SK-N-SH (cell line): ENCODE measurements around the gene EHD2. TPM values are rescaled to one million over a fixed set of nuclear protein-coding genes. Genes with fewer than 3 reads are reported as not detected.

ENCODE experiments used
- CTCF ChIA-PET: fragments of 300-600, 350-600 bp; formaldehyde crosslinking; extraction: SDS; loops from one replicate; lab custom pipeline; 2021; lab: Yijun Ruan, JAX
- POLR2A ChIA-PET: fragments of 350-600 bp; sonication (Branson Sonifier 250); formaldehyde crosslinking; extraction: SDS; loops from one replicate; lab custom pipeline; 2020; ENCODE audit warnings: antibody characterized with exemption, inconsistent platforms; lab: Yijun Ruan, JAX
- DNase-seq: peaks from one replicate; pipeline ENCODE4 v3.0.0; 2012
- H2AFZ ChIP-seq: fragments of 200-600 bp; sonication (generic); 2 replicates; pipeline ENCODE4 v1.8.1; 2016; ENCODE audit warnings: antibody characterized with exemption, mild to moderate bottlenecking, low read depth
- H3F3A ChIP-seq: fragments of 200-600 bp; sonication (generic); replicated peaks from 2 replicates; pipeline ENCODE3; 2016; ENCODE audit warnings: antibody characterized with exemption, mild to moderate bottlenecking; ENCODE audit not compliant: insufficient read depth
- H3K27ac ChIP-seq, 2 experiments: fragments of 200-500 bp in 1 of 2; fragments of 200-600 bp in 1 of 2; sonication (Bioruptor generic) in 1 of 2; sonication (generic), shearing (Covaris generic) in 1 of 2; 2 replicates each; pipeline versions ENCODE4 v1.5.1 to v1.6.1; 2014 to 2016; ENCODE audit warnings: low read depth in 2 of 2, inconsistent platforms in 1 of 2, low read length in 1 of 2, mild to moderate bottlenecking in 1 of 2, mixed read lengths in 1 of 2
- H3K27me3 ChIP-seq: fragments of 200-600 bp; sonication (generic), shearing (Covaris generic); 2 replicates; pipeline ENCODE4 v1.6.1; 2016; ENCODE audit warnings: mixed run types; ENCODE audit not compliant: insufficient read depth
- H3K36me3 ChIP-seq, 2 experiments: fragments of 200-500 bp in 1 of 2; fragments of 200-600 bp in 1 of 2; sonication (Bioruptor generic) in 1 of 2; sonication (generic) in 1 of 2; replicated peaks in 1 of 2; 2 replicates each; pipeline versions ENCODE3 to v1.5.1; 2014 to 2016; ENCODE audit warnings: low read length in 1 of 2, mild to moderate bottlenecking in 1 of 2; ENCODE audit not compliant: insufficient read depth in 2 of 2, control insufficient read depth in 1 of 2
- H3K4me1 ChIP-seq, 2 experiments: fragments of 200-500 bp in 1 of 2; fragments of 200-600 bp in 1 of 2; sonication (Bioruptor generic) in 1 of 2; sonication (generic), shearing (Covaris generic) in 1 of 2; 2 replicates each; pipeline versions ENCODE4 v1.5.1 to v1.6.1; 2014 to 2016; ENCODE audit warnings: low read depth in 1 of 2, low read length in 1 of 2, mixed run types in 1 of 2; ENCODE audit not compliant: insufficient read depth in 2 of 2, control insufficient read depth in 1 of 2
- H3K4me2 ChIP-seq: fragments of 200-600 bp; sonication (generic), shearing (Covaris generic); 2 replicates; pipeline ENCODE4 v1.6.1; 2017; ENCODE audit warnings: mixed run types
- H3K4me3 ChIP-seq, 2 experiments: fragments of 200-500 bp in 1 of 2; fragments of 200-600 bp in 1 of 2; sonication (Bioruptor generic) in 1 of 2; sonication (generic), shearing (Covaris generic) in 1 of 2; 2 replicates each; pipeline versions ENCODE4 v1.5.1 to v1.8.1; 2014 to 2016; ENCODE audit warnings: low read depth in 2 of 2, inconsistent platforms in 1 of 2, low read length in 1 of 2, mild to moderate bottlenecking in 1 of 2, mixed read lengths in 1 of 2, moderate library complexity in 1 of 2
- H3K79me2 ChIP-seq: fragments of 200-600 bp; sonication (generic); 2 replicates; pipeline ENCODE4 v1.8.1; 2017; ENCODE audit warnings: mild to moderate bottlenecking; ENCODE audit not compliant: insufficient read depth
- H3K9ac ChIP-seq: fragments of 200-600 bp; sonication (generic); 2 replicates; pipeline ENCODE4 v1.6.1; 2017; ENCODE audit warnings: mixed run types
- H3K9me2 ChIP-seq: fragments of 200-600 bp; sonication (generic); 2 replicates; pipeline ENCODE4 v1.6.1; 2017; ENCODE audit warnings: mixed run types
- H3K9me3 ChIP-seq: fragments of 200-600 bp; sonication (generic); 2 replicates; pipeline ENCODE4 v1.6.1; 2017; ENCODE audit warnings: mixed run types, mild to moderate bottlenecking, moderate library complexity
- H4K20me1 ChIP-seq: fragments of 200-600 bp; sonication (generic); 2 replicates; pipeline ENCODE4 v1.6.1; 2017; ENCODE audit warnings: mild to moderate bottlenecking, mixed run types; ENCODE audit not compliant: insufficient read depth
- CHD2 ChIP-seq: fragments of 150-350 bp; IDR thresholded peaks from 2 replicates; pipeline ENCODE4 v1.6.1; 2018; ENCODE audit warnings: low read length; ENCODE audit not compliant: partially characterized antibody
- ELF1 ChIP-seq: IDR thresholded peaks from 2 replicates; pipeline ENCODE4 v1.4.0; 2012
- EP300 ChIP-seq, 2 experiments: IDR thresholded peaks; 2 replicates each; pipeline versions ENCODE4 v1.4.0 to v1.6.1; 2012; ENCODE audit warnings: borderline replicate concordance in 1 of 2, low read depth in 1 of 2, low read length in 1 of 2
- EZH2phosphoT487 ChIP-seq: fragments of 200-600 bp; sonication (generic); IDR thresholded peaks from 2 replicates; pipeline ENCODE4 v1.6.1; 2017; ENCODE audit warnings: low read depth, mixed run types, mild to moderate bottlenecking, antibody characterized with exemption, moderate library complexity, borderline replicate concordance
- FOXJ3 ChIP-seq: sonication (generic); formaldehyde crosslinking; IDR thresholded peaks from 2 replicates; pipeline ENCODE4 v1.5.1; 2020; ENCODE audit warnings: mild to moderate bottlenecking, missing genetic modification reagents
- GATA2 ChIP-seq: sonication (generic); formaldehyde crosslinking; IDR thresholded peaks from 2 replicates; pipeline ENCODE4 v1.5.0; 2020; ENCODE audit warnings: mild to moderate bottlenecking, missing genetic modification reagents
- MAX ChIP-seq: IDR thresholded peaks from 2 replicates; pipeline ENCODE4 v1.4.0; 2012; ENCODE audit warnings: low read depth
- MEF2A ChIP-seq: IDR thresholded peaks from 2 replicates; pipeline ENCODE4 v1.4.0; 2012; ENCODE audit warnings: low read depth, borderline replicate concordance
- MXI1 ChIP-seq: IDR thresholded peaks from 2 replicates; pipeline ENCODE4 v1.6.1; 2012; ENCODE audit warnings: mild to moderate bottlenecking, low read depth, low read length, improper control_type of control experiment
- NFIC ChIP-seq: IDR thresholded peaks from 2 replicates; pipeline ENCODE4 v1.4.0; 2012; ENCODE audit warnings: borderline replicate concordance
- POLR2AphosphoS5 ChIP-seq: IDR thresholded peaks from 2 replicates; pipeline ENCODE4 v1.6.1; 2012; ENCODE audit warnings: low read depth, low read length
- SMC3 ChIP-seq: IDR thresholded peaks from 2 replicates; pipeline ENCODE4 v1.6.1; 2012; ENCODE audit warnings: low read depth, low read length, improper control_type of control experiment
- TEAD4 ChIP-seq: IDR thresholded peaks from 2 replicates; pipeline ENCODE4 v1.4.0; 2012; ENCODE audit warnings: mild to moderate bottlenecking, borderline replicate concordance; ENCODE audit not compliant: insufficient read depth
- ZBTB33 ChIP-seq: IDR thresholded peaks from 2 replicates; pipeline ENCODE4 v1.4.0; 2012; ENCODE audit warnings: low read depth, borderline replicate concordance
- whole genome bisulfite sequencing: methylation state at CpG from one replicate; pipeline ENCODE4 v1.1.6; 2017; ENCODE audit warnings: low lambda C conversion rate; 5-methylcytosine and 5-hydroxymethylcytosine counted together
- polyA plus RNA-seq, 3 experiments: library from polyadenylated mRNA; depleted of rRNA; stranded (reverse); fragments of >200 nt; gene quantifications; 2 replicates each; pipeline ENCODE4 v1.2.3, GENCODE V29; 2012
- TF ChIP-seq, protein P1 (sequence below): fragments of 150-350 bp; IDR thresholded peaks from 2 replicates; pipeline ENCODE4 v1.6.1; 2016; ENCODE audit warnings: mild to moderate bottlenecking, low read depth, low read length
- TF ChIP-seq, protein P2 (sequence below): IDR thresholded peaks from 2 replicates; pipeline ENCODE4 v1.6.1; 2012; ENCODE audit warnings: mild to moderate bottlenecking, low read depth, low read length, moderate library complexity

EHD2 gene
- polyA plus RNA-seq, 1 of the 3 experiments (the other 2 are of a cell fraction): 55.5 TPM

GRCh38 chr19:47682939-47683338 lies 30.3 kb upstream of the EHD2 start:
- H3K27ac ChIP-seq: no peak overlapping the region
- H3K9me3 ChIP-seq: no peaks in the 10 kb centered on the region
- WGBS: 89% methylated on average over 6 of the region's 6 CpGs
- ChIA-PET POLR2A (no interaction called here), CTCF (interaction anchor here (1.2 kb wide), 1 partner anchor 24 kb away, joined by 4 read pairs; no protein-coding TSS in a partner anchor)
- TF ChIP-seq FOXJ3 (no peak), MEF2A (no peak), MAX (no peak), SMC3 (no peak), EP300 (IDR thresholded peaks at IDR 0.05; ENCODE audit: borderline replicate concordance in 1 of 2, low read depth in 1 of 2, low read length in 1 of 2) (no peak), ELF1 (no peak)
- TF ChIP-seq, protein P1, sequence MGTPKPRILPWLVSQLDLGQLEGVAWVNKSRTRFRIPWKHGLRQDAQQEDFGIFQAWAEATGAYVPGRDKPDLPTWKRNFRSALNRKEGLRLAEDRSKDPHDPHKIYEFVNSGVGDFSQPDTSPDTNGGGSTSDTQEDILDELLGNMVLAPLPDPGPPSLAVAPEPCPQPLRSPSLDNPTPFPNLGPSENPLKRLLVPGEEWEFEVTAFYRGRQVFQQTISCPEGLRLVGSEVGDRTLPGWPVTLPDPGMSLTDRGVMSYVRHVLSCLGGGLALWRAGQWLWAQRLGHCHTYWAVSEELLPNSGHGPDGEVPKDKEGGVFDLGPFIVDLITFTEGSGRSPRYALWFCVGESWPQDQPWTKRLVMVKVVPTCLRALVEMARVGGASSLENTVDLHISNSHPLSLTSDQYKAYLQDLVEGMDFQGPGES: no peak
- TF ChIP-seq, protein P2, sequence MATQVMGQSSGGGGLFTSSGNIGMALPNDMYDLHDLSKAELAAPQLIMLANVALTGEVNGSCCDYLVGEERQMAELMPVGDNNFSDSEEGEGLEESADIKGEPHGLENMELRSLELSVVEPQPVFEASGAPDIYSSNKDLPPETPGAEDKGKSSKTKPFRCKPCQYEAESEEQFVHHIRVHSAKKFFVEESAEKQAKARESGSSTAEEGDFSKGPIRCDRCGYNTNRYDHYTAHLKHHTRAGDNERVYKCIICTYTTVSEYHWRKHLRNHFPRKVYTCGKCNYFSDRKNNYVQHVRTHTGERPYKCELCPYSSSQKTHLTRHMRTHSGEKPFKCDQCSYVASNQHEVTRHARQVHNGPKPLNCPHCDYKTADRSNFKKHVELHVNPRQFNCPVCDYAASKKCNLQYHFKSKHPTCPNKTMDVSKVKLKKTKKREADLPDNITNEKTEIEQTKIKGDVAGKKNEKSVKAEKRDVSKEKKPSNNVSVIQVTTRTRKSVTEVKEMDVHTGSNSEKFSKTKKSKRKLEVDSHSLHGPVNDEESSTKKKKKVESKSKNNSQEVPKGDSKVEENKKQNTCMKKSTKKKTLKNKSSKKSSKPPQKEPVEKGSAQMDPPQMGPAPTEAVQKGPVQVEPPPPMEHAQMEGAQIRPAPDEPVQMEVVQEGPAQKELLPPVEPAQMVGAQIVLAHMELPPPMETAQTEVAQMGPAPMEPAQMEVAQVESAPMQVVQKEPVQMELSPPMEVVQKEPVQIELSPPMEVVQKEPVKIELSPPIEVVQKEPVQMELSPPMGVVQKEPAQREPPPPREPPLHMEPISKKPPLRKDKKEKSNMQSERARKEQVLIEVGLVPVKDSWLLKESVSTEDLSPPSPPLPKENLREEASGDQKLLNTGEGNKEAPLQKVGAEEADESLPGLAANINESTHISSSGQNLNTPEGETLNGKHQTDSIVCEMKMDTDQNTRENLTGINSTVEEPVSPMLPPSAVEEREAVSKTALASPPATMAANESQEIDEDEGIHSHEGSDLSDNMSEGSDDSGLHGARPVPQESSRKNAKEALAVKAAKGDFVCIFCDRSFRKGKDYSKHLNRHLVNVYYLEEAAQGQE: no peak
- H4K20me1 ChIP-seq: peaks cover 10% of the 10 kb centered on the region
- peaks cover 5% of the 10 kb centered on the region; the same call in 1 of the 2 replicates for H3K79me2 ChIP-seq
- H3K36me3 ChIP-seq: peaks cover 12 to 14% of the 10 kb centered on the region in 2 experiments
- no peak for DNase-seq
- no peaks in the 10 kb centered on the region for H3F3A ChIP-seq
- no peak overlapping the region for H3K4me3 ChIP-seq
- H3K9me2 ChIP-seq: no peaks in the 10 kb centered on the region
- H2AFZ ChIP-seq: no peak overlapping the region
- H3K9ac ChIP-seq: no peak overlapping the region
- H3K27me3 ChIP-seq: no peaks in the 10 kb centered on the region
- no peaks in the 10 kb centered on the region for H3K4me1 ChIP-seq
- H3K4me2 ChIP-seq: no peak overlapping the region

DNA sequence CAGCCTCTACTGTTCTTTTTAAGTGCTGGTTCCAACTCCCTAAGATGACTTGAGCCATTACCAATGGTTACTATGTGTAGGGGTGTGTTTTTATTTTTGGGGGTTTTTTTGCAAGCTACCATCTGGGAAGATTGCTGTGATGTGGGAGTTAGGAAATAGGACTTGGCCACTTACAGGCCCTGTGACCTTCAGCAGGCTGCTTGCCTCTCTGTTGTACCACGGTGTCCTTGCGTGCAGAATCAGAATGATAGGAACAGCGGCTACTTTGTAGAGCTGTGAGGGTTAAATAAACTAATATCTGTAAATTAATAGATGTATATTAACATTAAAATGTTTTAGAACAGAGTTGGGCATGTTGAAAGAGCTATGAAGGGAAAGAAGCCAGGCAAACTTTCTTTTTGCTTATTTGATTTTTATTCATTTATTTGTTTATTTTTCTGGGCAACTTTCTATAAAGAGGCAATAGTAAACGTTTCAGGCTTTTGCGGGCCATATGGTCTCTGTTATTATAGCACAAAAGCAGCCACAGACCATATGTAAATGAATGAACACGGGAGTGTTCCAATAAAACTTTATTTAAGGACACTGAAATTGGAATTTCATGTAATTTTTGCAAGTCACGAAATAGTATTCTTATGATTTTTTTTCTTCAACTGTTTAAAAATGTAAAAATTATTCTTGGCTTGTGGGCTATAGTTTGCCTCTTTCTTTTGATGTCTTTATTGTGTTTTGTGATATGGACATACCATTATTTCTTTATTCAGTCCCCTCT lies 26.4 kb upstream of the EHD2 start:
- Histone ChIP-seq H3K27me3 (no peaks in the 10 kb centered on the region), H3K4me2 (no peak overlapping the region), H3K9me2 (no peaks in the 10 kb centered on the region), H2AFZ (no peak overlapping the region), H3K4me3 (no peak overlapping the region), H3F3A (no peaks in the 10 kb centered on the region), H3K79me2 (peaks cover 5% of the 10 kb centered on the region; the same call in 1 of the 2 replicates), H3K27ac (no peak overlapping the region), H3K36me3 (peaks cover 3 to 16% of the 10 kb centered on the region in 2 experiments), H4K20me1 (peaks cover 10% of the 10 kb centered on the region), H3K9ac (no peak overlapping the region), H3K9me3 (no peaks in the 10 kb centered on the region), H3K4me1 (no peaks in the 10 kb centered on the region)
- no peak for DNase-seq
- WGBS: 88% methylated on average over 7 of the region's 7 CpGs
- POLR2A ChIA-PET: interaction anchor here (0.6 kb wide), 1 partner anchor 61 kb away, joined by 3 read pairs; no protein-coding TSS in a partner anchor
- CTCF ChIA-PET: interaction anchor here (1.2 to 4.4 kb wide), 2 partner anchors 12 to 250 kb away, joined by 6 to 17 read pairs; no protein-coding TSS in a partner anchor
- no peak for TF ChIP-seq EZH2phosphoT487
- no peak for TF ChIP-seq MXI1
- TF ChIP-seq ZBTB33: no peak
- no peak for TF ChIP-seq NFIC
- no peak for TF ChIP-seq CHD2
- TF ChIP-seq, protein P1: no peak
- no peak for TF ChIP-seq TEAD4
- no peak for TF ChIP-seq GATA2 (CRISPR knock-in tag)
- TF ChIP-seq EP300 (IDR thresholded peaks at IDR 0.05; ENCODE audit: borderline replicate concordance in 1 of 2, low read depth in 1 of 2, low read length in 1 of 2): no peak
- no peak for TF ChIP-seq POLR2AphosphoS5
